Keratinocyte (primary cell): ENCODE measurements around the gene IL23A. TPM values are rescaled to one million over a fixed set of nuclear protein-coding genes. Genes with fewer than 3 reads are reported as not detected.

Experiments
- DNase-seq: peaks from one replicate; pipeline ENCODE4 v3.0.0-alpha.2; 2011; ENCODE audit warnings: low read depth, missing footprints, low spot score
- FAIRE-seq: peaks from 2 replicates; lab custom pipeline; 2011; peaks lifted over from hg19 to GRCh38; lab: Jason Lieb, UNC
- H2AFZ ChIP-seq: 2 replicates; pipeline ENCODE4 v1.6.0; 2012; ENCODE audit warnings: low read length, control low read depth, inconsistent platforms; ENCODE audit not compliant: control insufficient read depth
- H3K27ac ChIP-seq: 2 replicates; pipeline ENCODE4 v1.5.1; 2011; ENCODE audit warnings: low read length; ENCODE audit not compliant: control insufficient read depth, insufficient read depth
- H3K27me3 ChIP-seq: 3 replicates; pipeline ENCODE4 v1.6.0; 2011; ENCODE audit warnings: low read length; ENCODE audit not compliant: control insufficient read depth, insufficient read depth; ENCODE audit errors: extremely low read depth
- H3K36me3 ChIP-seq, 2 experiments: 2 replicates in 1 of 2; 3 replicates in 1 of 2; pipeline ENCODE4 v1.5.1; 2011; ENCODE audit warnings: low read length in 2 of 2, mild to moderate bottlenecking in 1 of 2; ENCODE audit not compliant: control insufficient read depth in 2 of 2, insufficient read depth in 2 of 2; ENCODE audit errors: extremely low read depth in 1 of 2
- H3K4me1 ChIP-seq: 3 replicates; pipeline ENCODE4 v1.5.1; 2011; ENCODE audit warnings: low read length; ENCODE audit not compliant: control insufficient read depth, insufficient read depth; ENCODE audit errors: extremely low read depth
- H3K4me2 ChIP-seq: 3 replicates; pipeline ENCODE4 v1.6.0; 2011; ENCODE audit warnings: low read depth, low read length; ENCODE audit not compliant: control insufficient read depth, insufficient read depth; ENCODE audit errors: extremely low read depth
- H3K4me3 ChIP-seq, 3 experiments: fragments of 200-600 bp in 1 of 3; sonication (generic) in 1 of 3; 2 replicates in 2 of 3; 3 replicates in 1 of 3; pipeline ENCODE4 v1.5.1; 2011 to 2016; ENCODE audit warnings: low read length in 3 of 3, mild to moderate bottlenecking in 3 of 3, control low read depth in 2 of 3, inconsistent platforms in 1 of 3, low read depth in 1 of 3, mixed read lengths in 1 of 3, mixed run types in 1 of 3, moderate library complexity in 1 of 3; ENCODE audit not compliant: control insufficient read depth in 2 of 3, insufficient read depth in 2 of 3; ENCODE audit errors: extremely low read depth in 1 of 3
- H3K79me2 ChIP-seq: 2 replicates; pipeline ENCODE4 v1.6.0; 2012; ENCODE audit warnings: low read length; ENCODE audit not compliant: control insufficient read depth, insufficient read depth
- H3K9ac ChIP-seq: 3 replicates; pipeline ENCODE4 v1.6.0; 2011; ENCODE audit warnings: low read length; ENCODE audit not compliant: control insufficient read depth, insufficient read depth; ENCODE audit errors: extremely low read depth
- H3K9me1 ChIP-seq: 3 replicates; pipeline ENCODE4 v1.6.0; 2011; ENCODE audit warnings: low read length; ENCODE audit not compliant: control insufficient read depth, insufficient read depth; ENCODE audit errors: extremely low read depth
- H3K9me3 ChIP-seq: 2 replicates; pipeline ENCODE4 v1.5.1; 2012; ENCODE audit warnings: low read depth, low read length; ENCODE audit not compliant: control insufficient read depth
- H4K20me1 ChIP-seq: 3 replicates; pipeline ENCODE4 v1.6.0; 2011; ENCODE audit warnings: low read length; ENCODE audit not compliant: control insufficient read depth, insufficient read depth; ENCODE audit errors: extremely low read depth
- EZH2 ChIP-seq: IDR thresholded peaks from one replicate; pipeline ENCODE4 v1.6.1; 2012; ENCODE audit warnings: inconsistent platforms, mild to moderate bottlenecking, low read length, moderate library complexity
- dilution Hi-C: fragments of 300-500 bp; cut with MboI; formaldehyde crosslinking; loops from one replicate; pipeline ENCODE4 v1.7.0; 2020; ENCODE audit warnings: low sequenced_read_pairs; ENCODE audit not compliant: extremely low pct_ligation_motif_present
- polyA plus RNA-seq, 5 experiments: library from polyadenylated mRNA; depleted of rRNA in 3 of 5; stranded (reverse) in 3 of 5; stranded (forward) in 1 of 5; unstranded in 1 of 5; fragments of >200 nt; gene quantifications; 1 replicate in 1 of 5; 2 replicates in 3 of 5; 3 replicates in 1 of 5; pipeline versions ENCODE4 v1.2.1 to v1.2.3, GENCODE V29; 2011 to 2012; ENCODE audit warnings: missing spikeins in 2 of 5, low read depth in 1 of 5, low replicate concordance in 1 of 5
- TF ChIP-seq, protein P1 (sequence below), 3 experiments: IDR thresholded peaks in 1 of 3; conservative IDR thresholded peaks in 1 of 3; optimal IDR thresholded peaks in 1 of 3; 2 replicates in 2 of 3; 3 replicates in 1 of 3; pipeline versions ENCODE3 to v1.5.1; 2011; ENCODE audit warnings: low read length in 3 of 3, mild to moderate bottlenecking in 3 of 3, moderate library complexity in 2 of 3, control low read depth in 1 of 3, inconsistent platforms in 1 of 3; ENCODE audit not compliant: insufficient read depth in 2 of 3; ENCODE audit errors: extremely low read depth in 1 of 3

The IL23A gene
- polyA plus RNA-seq, 1 donor (not counting 4 experiments of a cell fraction or from before 2014, with no cell fraction given) = 1.5 TPM

DNA sequence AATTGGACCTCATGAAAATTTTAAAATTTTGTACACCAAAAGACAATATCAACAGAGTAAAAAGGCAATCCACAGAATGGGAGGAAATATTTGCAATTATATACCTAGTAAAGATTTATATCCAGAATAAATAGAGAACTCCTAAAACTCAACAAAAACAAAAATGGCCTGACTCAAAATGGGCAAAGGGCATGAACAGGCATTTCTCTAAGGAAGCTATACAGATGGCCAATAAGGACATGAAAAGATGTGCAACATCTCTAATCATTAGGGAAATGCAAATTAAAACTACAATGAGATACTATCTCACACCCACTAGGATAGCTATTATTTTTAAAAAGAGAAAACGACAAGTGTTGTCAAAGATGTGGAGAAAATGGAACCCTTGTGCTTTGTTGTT is 34.8 kb downstream of the IL23A start:
- H3K4me2 ChIP-seq = no peak overlapping the region
- H2AFZ ChIP-seq = no peak overlapping the region
- H3K9me1 ChIP-seq = no peaks in the 10 kb centered on the region
- no peak for FAIRE-seq
- no peak for DNase-seq
- no peaks in the 10 kb centered on the region for H3K36me3 ChIP-seq
- TF ChIP-seq, protein P1, sequence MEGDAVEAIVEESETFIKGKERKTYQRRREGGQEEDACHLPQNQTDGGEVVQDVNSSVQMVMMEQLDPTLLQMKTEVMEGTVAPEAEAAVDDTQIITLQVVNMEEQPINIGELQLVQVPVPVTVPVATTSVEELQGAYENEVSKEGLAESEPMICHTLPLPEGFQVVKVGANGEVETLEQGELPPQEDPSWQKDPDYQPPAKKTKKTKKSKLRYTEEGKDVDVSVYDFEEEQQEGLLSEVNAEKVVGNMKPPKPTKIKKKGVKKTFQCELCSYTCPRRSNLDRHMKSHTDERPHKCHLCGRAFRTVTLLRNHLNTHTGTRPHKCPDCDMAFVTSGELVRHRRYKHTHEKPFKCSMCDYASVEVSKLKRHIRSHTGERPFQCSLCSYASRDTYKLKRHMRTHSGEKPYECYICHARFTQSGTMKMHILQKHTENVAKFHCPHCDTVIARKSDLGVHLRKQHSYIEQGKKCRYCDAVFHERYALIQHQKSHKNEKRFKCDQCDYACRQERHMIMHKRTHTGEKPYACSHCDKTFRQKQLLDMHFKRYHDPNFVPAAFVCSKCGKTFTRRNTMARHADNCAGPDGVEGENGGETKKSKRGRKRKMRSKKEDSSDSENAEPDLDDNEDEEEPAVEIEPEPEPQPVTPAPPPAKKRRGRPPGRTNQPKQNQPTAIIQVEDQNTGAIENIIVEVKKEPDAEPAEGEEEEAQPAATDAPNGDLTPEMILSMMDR (optimal IDR thresholded peaks at IDR 0.05 in 1 of 3, IDR thresholded peaks at IDR 0.05 in 1 of 3, conservative IDR thresholded peaks at IDR 0.05 in 1 of 3; ENCODE audit: extremely low read depth in 1 of 3, insufficient read depth in 2 of 3, low read length in 3 of 3) = no peak
- no peak for TF ChIP-seq EZH2
- H3K27me3 ChIP-seq = no peaks in the 10 kb centered on the region
- no peaks in the 10 kb centered on the region for H3K4me1 ChIP-seq
- no peak overlapping the region for H3K27ac ChIP-seq
- H3K79me2 ChIP-seq = no peaks in the 10 kb centered on the region
- H4K20me1 ChIP-seq = no peaks in the 10 kb centered on the region
- no peak overlapping the region for H3K9ac ChIP-seq
- H3K4me3 ChIP-seq = no peak overlapping the region
- H3K9me3 ChIP-seq = no peaks in the 10 kb centered on the region
- dilution Hi-C loops = no loop called here

DNA sequence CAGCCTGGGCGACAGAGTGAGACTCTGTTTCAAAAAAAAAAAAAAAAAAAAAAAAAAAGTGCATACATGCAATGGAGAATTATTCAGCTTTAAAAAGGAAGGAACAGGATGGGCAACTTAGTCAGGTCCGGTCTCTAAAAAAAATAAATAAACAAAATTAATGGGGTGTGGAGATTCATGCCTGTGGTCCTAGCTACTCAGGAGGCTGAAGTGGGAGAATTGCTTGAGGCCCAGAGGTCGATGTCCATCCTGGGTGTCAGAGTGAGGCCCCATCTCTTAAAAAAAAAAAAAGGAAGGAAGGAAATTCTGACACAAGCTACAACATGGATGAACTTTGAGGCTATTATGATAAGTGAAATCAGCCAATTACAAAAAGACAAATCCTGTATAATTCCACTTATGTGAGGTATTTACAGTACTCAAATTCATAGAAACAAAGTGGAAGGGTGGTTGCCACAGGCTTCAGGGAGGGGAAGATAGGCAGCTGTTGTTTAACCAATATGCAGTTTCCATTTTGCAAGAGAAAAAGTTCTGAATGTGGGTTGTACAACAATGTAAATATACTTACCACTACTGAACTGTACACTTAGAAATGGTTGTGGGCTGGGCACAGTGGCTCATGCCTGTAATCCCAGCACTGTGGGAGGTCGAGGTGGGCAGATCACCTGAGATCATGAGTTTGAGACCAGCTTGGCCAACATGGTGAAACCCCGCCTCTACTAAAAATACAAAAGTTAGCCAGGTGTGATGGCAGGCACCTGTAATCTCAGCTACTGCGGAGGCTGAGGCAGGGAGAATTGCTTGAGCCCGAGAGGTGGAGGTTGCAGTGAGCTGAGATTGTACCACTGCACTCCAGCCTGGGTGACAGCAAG is 36.3 kb downstream of the IL23A start:
- H3K9me3 ChIP-seq = no peaks in the 10 kb centered on the region
- no peak overlapping the region for H3K4me3 ChIP-seq
- H3K4me2 ChIP-seq = no peak overlapping the region
- H3K27ac ChIP-seq = no peak overlapping the region
- no peaks in the 10 kb centered on the region for H3K9me1 ChIP-seq
- no peak for TF ChIP-seq EZH2
- TF ChIP-seq, protein P1 (optimal IDR thresholded peaks at IDR 0.05 in 1 of 3, IDR thresholded peaks at IDR 0.05 in 1 of 3, conservative IDR thresholded peaks at IDR 0.05 in 1 of 3; ENCODE audit: extremely low read depth in 1 of 3, insufficient read depth in 2 of 3, low read length in 3 of 3) = no peak
- no peaks in the 10 kb centered on the region for H4K20me1 ChIP-seq
- H3K4me1 ChIP-seq = no peaks in the 10 kb centered on the region
- no peaks in the 10 kb centered on the region for H3K36me3 ChIP-seq
- H3K9ac ChIP-seq = no peak overlapping the region
- dilution Hi-C loops = no loop called here
- no peak for FAIRE-seq
- no peak for DNase-seq
- no peaks in the 10 kb centered on the region for H3K27me3 ChIP-seq
- H3K79me2 ChIP-seq = no peaks in the 10 kb centered on the region
- H2AFZ ChIP-seq = no peak overlapping the region
